DND-41 (cell line): ENCODE results near the gene DDX49.

Experiments used
- ATAC-seq: fragments of 200-7000 bp; cut with Tn5 transposase; 3 replicates; pipeline ENCODE4 v1.9.1; 2021; ENCODE audit warnings: low read depth; ENCODE audit not compliant: insufficient read depth
- DNase-seq: peaks from one replicate; pipeline ENCODE4 v3.0.0-alpha.2; 2020
- H2AFZ ChIP-seq: 2 replicates; pipeline ENCODE4 v1.6.0; 2012; ENCODE audit warnings: low read depth, low read length
- H3K27ac ChIP-seq: 2 replicates; pipeline ENCODE4 v1.5.1; 2012; ENCODE audit warnings: low read length, inconsistent platforms
- H3K27me3 ChIP-seq: fragments of 200-600 bp; sonication (generic); 2 replicates; pipeline ENCODE4 v1.6.0; 2012; ENCODE audit warnings: low read length, mild to moderate bottlenecking, inconsistent platforms; ENCODE audit not compliant: insufficient read depth, poor library complexity
- H3K36me3 ChIP-seq: 2 replicates; pipeline ENCODE4 v1.5.1; 2012; ENCODE audit warnings: low read length, inconsistent platforms; ENCODE audit not compliant: insufficient read depth
- H3K4me1 ChIP-seq: 2 replicates; pipeline ENCODE4 v1.5.1; 2012; ENCODE audit warnings: mild to moderate bottlenecking, low read length; ENCODE audit not compliant: insufficient read depth
- H3K4me2 ChIP-seq: 2 replicates; pipeline ENCODE4 v1.6.0; 2012; ENCODE audit warnings: mild to moderate bottlenecking, moderate library complexity, low read length, inconsistent platforms; ENCODE audit not compliant: insufficient read depth
- H3K4me3 ChIP-seq, 2 experiments: fragments of 200-600 bp in 1 of 2; shearing (Covaris generic) in 1 of 2; 2 replicates each; pipeline ENCODE4 v1.5.1; 2012 to 2016; ENCODE audit warnings: inconsistent platforms in 2 of 2, low read length in 2 of 2, mild to moderate bottlenecking in 2 of 2, low read depth in 1 of 2, moderate library complexity in 1 of 2
- H3K79me2 ChIP-seq: 2 replicates; pipeline ENCODE4 v1.6.0; 2012; ENCODE audit warnings: low read length, inconsistent platforms; ENCODE audit not compliant: insufficient read depth
- H3K9ac ChIP-seq: 2 replicates; pipeline ENCODE4 v1.6.0; 2012; ENCODE audit warnings: low read depth, mild to moderate bottlenecking, inconsistent platforms, low read length, moderate library complexity
- H3K9me3 ChIP-seq: 2 replicates; pipeline ENCODE4 v1.5.1; 2012; ENCODE audit warnings: low read length, moderate library complexity, mild to moderate bottlenecking, inconsistent platforms; ENCODE audit not compliant: insufficient read depth, severe bottlenecking
- H4K20me1 ChIP-seq: 2 replicates; pipeline ENCODE4 v1.6.0; 2012; ENCODE audit warnings: low read length; ENCODE audit not compliant: insufficient read depth
- EZH2 ChIP-seq: IDR thresholded peaks from 3 replicates; pipeline ENCODE4 v1.6.1; 2012; ENCODE audit warnings: borderline replicate concordance, low read depth, mild to moderate bottlenecking, moderate library complexity, low read length, inconsistent platforms; ENCODE audit not compliant: severe bottlenecking
- TF ChIP-seq, protein P1 (sequence below): IDR thresholded peaks from 2 replicates; pipeline ENCODE4 v1.5.1; 2012; ENCODE audit warnings: borderline replicate concordance, low read length, moderate library complexity, mild to moderate bottlenecking; ENCODE audit not compliant: poor library complexity, severe bottlenecking; ENCODE audit errors: extremely low read depth

DDX49 gene

GRCh38 chr19:18969931-18970659 is 50.6 kb downstream of the DDX49 start:
- ATAC-seq (no peak), DNase-seq (no peak)
- no peak overlapping the region for H2AFZ ChIP-seq
- H3K4me1 ChIP-seq = no peaks in the 10 kb centered on the region
- H3K9me3 ChIP-seq = no peaks in the 10 kb centered on the region
- H3K4me2 ChIP-seq = no peak overlapping the region
- no peak overlapping the region for H3K4me3 ChIP-seq
- H3K9ac ChIP-seq = no peak overlapping the region
- no peaks in the 10 kb centered on the region for H3K79me2 ChIP-seq
- H3K27me3 ChIP-seq = no peaks in the 10 kb centered on the region
- TF ChIP-seq EZH2 = no peak
- TF ChIP-seq, protein P1, sequence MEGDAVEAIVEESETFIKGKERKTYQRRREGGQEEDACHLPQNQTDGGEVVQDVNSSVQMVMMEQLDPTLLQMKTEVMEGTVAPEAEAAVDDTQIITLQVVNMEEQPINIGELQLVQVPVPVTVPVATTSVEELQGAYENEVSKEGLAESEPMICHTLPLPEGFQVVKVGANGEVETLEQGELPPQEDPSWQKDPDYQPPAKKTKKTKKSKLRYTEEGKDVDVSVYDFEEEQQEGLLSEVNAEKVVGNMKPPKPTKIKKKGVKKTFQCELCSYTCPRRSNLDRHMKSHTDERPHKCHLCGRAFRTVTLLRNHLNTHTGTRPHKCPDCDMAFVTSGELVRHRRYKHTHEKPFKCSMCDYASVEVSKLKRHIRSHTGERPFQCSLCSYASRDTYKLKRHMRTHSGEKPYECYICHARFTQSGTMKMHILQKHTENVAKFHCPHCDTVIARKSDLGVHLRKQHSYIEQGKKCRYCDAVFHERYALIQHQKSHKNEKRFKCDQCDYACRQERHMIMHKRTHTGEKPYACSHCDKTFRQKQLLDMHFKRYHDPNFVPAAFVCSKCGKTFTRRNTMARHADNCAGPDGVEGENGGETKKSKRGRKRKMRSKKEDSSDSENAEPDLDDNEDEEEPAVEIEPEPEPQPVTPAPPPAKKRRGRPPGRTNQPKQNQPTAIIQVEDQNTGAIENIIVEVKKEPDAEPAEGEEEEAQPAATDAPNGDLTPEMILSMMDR = no peak
- no peaks in the 10 kb centered on the region for H3K36me3 ChIP-seq
- H4K20me1 ChIP-seq = no peaks in the 10 kb centered on the region
- H3K27ac ChIP-seq = no peak overlapping the region

GRCh38 chr19:18972301-18972811 is 52.8 kb downstream of the DDX49 start:
- no peaks in the 10 kb centered on the region for H4K20me1 ChIP-seq
- no peak overlapping the region for H3K9ac ChIP-seq
- TF ChIP-seq, protein P1 = no peak
- TF ChIP-seq EZH2 = no peak
- no peak for ATAC-seq
- H2AFZ ChIP-seq = no peak overlapping the region
- H3K36me3 ChIP-seq = no peaks in the 10 kb centered on the region
- no peaks in the 10 kb centered on the region for H3K9me3 ChIP-seq
- no peaks in the 10 kb centered on the region for H3K27me3 ChIP-seq
- no peak overlapping the region for H3K4me2 ChIP-seq
- H3K27ac ChIP-seq = no peak overlapping the region
- no peaks in the 10 kb centered on the region for H3K4me1 ChIP-seq
- no peak overlapping the region for H3K4me3 ChIP-seq
- no peak for DNase-seq
- no peaks in the 10 kb centered on the region for H3K79me2 ChIP-seq

- Histone ChIP-seq H3K9ac (no peak overlapping the region), H3K4me2 (no peak overlapping the region), H3K36me3 (no peaks in the 10 kb centered on the region), H3K79me2 (no peaks in the 10 kb centered on the region), H3K9me3 (no peaks in the 10 kb centered on the region), H2AFZ (no peak overlapping the region), H3K27ac (no peak overlapping the region), H4K20me1 (no peaks in the 10 kb centered on the region), H3K27me3 (no peaks in the 10 kb centered on the region), H3K4me1 (no peaks in the 10 kb centered on the region), H3K4me3 (no peak overlapping the region)
- TF ChIP-seq, protein P1 = no peak
- no peak for TF ChIP-seq EZH2
- no peak for ATAC-seq
- DNase-seq = no peak
Observed at GRCh38 chr19:18972851-18973250, 53.3 kb downstream of the DDX49 start.
